Mucosa of descending colon (tissue), 3 donors: Measurements from ENCODE around the gene NPAS3. TPM values are rescaled to one million over a fixed set of nuclear protein-coding genes. Genes with fewer than 3 reads are reported as not detected.

Source experiments
- ATAC-seq: fragments of 200-7000 bp; cut with Tn5 transposase; one replicate; pipeline ENCODE4 v1.9.1; 2020; ENCODE audit warnings: mild to moderate bottlenecking, moderate library complexity
- DNase-seq, 3 donors: peaks; one replicate each; pipeline ENCODE4 v3.0.0-alpha.2; 2020
- H3K36me3 ChIP-seq: fragments of 200-600 bp; one replicate; pipeline ENCODE4 v1.8.0; 2021; ENCODE audit warnings: low read depth, mild to moderate bottlenecking
- H3K4me1 ChIP-seq: fragments of 200-600 bp; one replicate; pipeline ENCODE4 v1.8.0; 2021; ENCODE audit warnings: low read depth, mild to moderate bottlenecking
- H3K4me3 ChIP-seq: fragments of 200-600 bp; one replicate; pipeline ENCODE4 v1.8.0; 2021; ENCODE audit warnings: mild to moderate bottlenecking
- H3K9me3 ChIP-seq: fragments of 200-600 bp; one replicate; pipeline ENCODE4 v1.8.0; 2021; ENCODE audit warnings: mild to moderate bottlenecking
- CTCF ChIP-seq: fragments of 200-600 bp; IDR thresholded peaks from one replicate; pipeline ENCODE4 v1.8.0; 2022; ENCODE audit warnings: antibody characterized with exemption, mild to moderate bottlenecking
- intact Hi-C, 2 donors: fragments of 100-400 bp; cut with DNase I in 1 of 2; cut with micrococcal nuclease in 1 of 2; formaldehyde crosslinking; loops; one replicate each; pipeline versions ENCODE4 v1.11.0 to v1.11.1; 2022; cut with DNase I, micrococcal nuclease
- total RNA-seq, 3 donors: library from RNA; stranded (reverse); fragmentation: NEBNext Ultra II Directional in 2 of 3; extraction: Animal tissue kit (Norgen Biotek cat#: 25700) in 2 of 3; gene quantifications; one replicate each; pipeline versions ENCODE4 v1.2.1 to v1.2.4, GENCODE V29; 2021 to 2023
- donor health status: DM: no; HTN: no; CAD: no; lungs with moderate emphysema.
- donor health status: DM: no; HTN: no; CAD: no.
- donor health status: DM: no; HTN: yes; CAD: no.

Gene NPAS3
- total RNA-seq, 3 donors from 2014 or later, result 0.65 to 9.7 (median 2.0) TPM

DNA sequence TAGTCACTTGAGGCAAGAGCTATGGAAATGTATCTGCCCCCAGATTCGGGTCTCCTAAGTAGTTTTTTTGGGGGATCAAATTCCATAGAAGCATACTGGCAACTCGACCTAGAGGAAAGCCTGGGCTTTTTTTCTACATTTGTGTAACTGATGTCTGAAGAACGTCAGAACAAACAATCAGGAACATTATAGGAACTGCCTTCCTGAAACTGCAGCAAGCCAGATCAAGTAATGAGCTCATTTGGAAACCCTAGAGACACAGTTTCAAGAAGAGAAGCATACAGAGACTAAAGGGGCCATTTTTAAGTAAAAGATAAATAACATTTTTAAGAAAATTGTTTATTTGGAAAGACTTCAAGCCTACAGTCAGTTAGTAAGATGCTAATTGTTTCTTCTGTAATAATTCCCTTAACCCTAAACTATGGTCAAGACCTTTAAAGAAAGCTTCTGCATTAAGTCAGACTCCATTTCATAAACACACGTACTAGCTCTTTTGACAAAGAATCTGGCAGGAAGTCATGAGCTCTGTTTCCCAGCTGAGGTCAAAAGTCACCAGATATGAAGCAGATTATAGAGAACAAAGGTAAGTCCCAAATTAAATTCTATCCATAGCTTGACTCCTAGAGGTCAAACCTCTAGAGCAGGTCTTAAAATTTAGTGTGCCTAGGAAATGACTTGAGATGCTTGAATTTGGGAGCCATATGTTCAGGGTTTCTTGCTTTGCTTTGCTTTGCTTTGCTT is 899.4 kb downstream of the NPAS3 start:
- DNase-seq (no peak), ATAC-seq (no peak)
- peaks cover 3% of the 10 kb centered on the region for H3K4me1 ChIP-seq
- no peaks in the 10 kb centered on the region for H3K9me3 ChIP-seq
- H3K4me3 ChIP-seq, result no peak overlapping the region
- intact Hi-C loops, result loop anchor here (10.0 kb wide), 2 partner anchors 267 to 467 kb away; no protein-coding TSS in a partner anchor
- H3K36me3 ChIP-seq, result no peaks in the 10 kb centered on the region
- TF ChIP-seq CTCF, result no peak

- H3K9me3 ChIP-seq, result no peaks in the 10 kb centered on the region
- H3K4me1 ChIP-seq, result peaks cover 3% of the 10 kb centered on the region
- no peak overlapping the region for H3K4me3 ChIP-seq
- DNase-seq, result peak in 2 of 3 donors; percentile 45 to 75
- intact Hi-C loops, result loop anchor here (5.0 to 10.0 kb wide), 4 partner anchors 265 to 465 kb away; no protein-coding TSS in a partner anchor
- peak; percentile 67 for ATAC-seq
- TF ChIP-seq CTCF, result peak; percentile 74
- no peaks in the 10 kb centered on the region for H3K36me3 ChIP-seq
Measured at GRCh38 chr14:33839193-33840076, 900.8 kb downstream of the NPAS3 start.

DNA sequence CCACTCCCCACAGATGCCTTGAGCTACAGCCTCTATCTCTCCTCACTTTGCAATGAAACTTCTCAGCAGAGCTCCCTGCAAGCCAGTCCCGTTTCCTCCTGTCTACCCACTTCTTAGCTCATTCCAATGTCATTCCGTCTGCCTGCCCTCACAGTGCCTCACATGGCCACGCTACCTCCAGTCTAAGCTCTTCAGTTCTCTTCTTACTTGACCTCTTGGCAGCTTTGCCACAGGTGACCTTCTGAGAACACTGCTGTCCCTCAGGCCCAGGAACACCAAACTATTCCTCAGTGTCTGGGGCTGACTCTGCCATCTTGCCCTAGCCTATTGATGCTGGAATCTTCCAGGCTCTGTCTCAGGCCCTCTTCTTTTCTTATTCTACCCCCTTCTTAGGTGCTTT is 902.1 kb downstream of the NPAS3 start:
- Histone ChIP-seq H3K36me3 (no peaks in the 10 kb centered on the region), H3K9me3 (no peaks in the 10 kb centered on the region), H3K4me1 (peaks cover 3% of the 10 kb centered on the region), H3K4me3 (no peak overlapping the region)
- DNase-seq (no peak), ATAC-seq (no peak)
- intact Hi-C loops, result loop anchor here (5.0 to 10.0 kb wide), 3 partner anchors 264 to 387 kb away; no protein-coding TSS in a partner anchor
- TF ChIP-seq CTCF, result no peak

DNA sequence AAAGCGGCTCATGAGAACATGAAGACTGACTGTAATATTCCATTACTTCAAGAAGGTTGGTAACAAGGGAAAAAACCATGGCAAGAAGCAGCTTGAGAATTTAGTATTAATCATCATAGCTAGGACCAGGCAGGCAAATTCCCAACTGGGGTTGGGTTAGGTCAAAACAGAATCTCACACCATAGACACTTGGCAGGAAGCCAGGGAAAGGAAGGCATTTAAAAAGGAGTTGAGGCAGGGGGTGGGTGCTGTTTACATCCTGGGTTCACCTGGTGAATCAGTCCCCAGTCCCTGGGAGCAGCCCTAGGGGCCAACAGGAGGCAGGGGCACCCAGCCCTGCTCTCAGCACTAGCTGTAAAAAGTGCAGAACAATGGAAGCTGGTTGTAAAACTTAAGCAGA is 903.6 kb downstream of the NPAS3 start:
- H3K4me3 ChIP-seq, result no peak overlapping the region
- peak in 1 of 3 donors; percentile 30 for DNase-seq
- no peaks in the 10 kb centered on the region for H3K9me3 ChIP-seq
- TF ChIP-seq CTCF, result no peak
- peaks cover 3% of the 10 kb centered on the region for H3K4me1 ChIP-seq
- intact Hi-C loops, result loop anchor here (5.0 to 10.0 kb wide), 3 partner anchors 263 to 385 kb away; no protein-coding TSS in a partner anchor
- H3K36me3 ChIP-seq, result no peaks in the 10 kb centered on the region
- ATAC-seq, result peak; percentile 67

DNA sequence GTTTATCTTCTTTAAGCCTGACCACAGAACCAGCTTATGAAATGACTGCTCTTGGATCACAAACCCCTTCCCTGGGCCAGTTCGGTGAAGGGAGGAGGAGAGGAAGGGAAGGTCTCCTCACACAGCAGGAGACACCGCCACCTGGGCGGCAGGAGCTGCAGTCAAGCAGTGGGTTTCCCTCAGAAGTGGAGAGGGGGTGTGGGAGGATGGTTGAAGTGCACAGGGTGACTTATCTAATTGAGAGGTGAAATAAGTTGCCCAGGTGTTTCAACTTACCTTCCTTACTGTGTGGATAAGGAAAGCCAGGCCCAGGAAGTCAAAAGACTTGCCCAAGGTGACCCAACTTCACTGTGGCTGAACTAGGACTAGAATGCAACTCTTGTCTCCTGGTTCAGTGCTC is 905.4 kb downstream of the NPAS3 start:
- TF ChIP-seq CTCF, result no peak
- DNase-seq (no peak), ATAC-seq (no peak)
- intact Hi-C loops, result loop anchor here (5.0 to 10.0 kb wide), 3 partner anchors 261 to 383 kb away; no protein-coding TSS in a partner anchor
- Histone ChIP-seq H3K9me3 (no peaks in the 10 kb centered on the region), H3K36me3 (no peaks in the 10 kb centered on the region), H3K4me3 (no peak overlapping the region), H3K4me1 (peaks cover 3% of the 10 kb centered on the region)
